H1 (cell line): ENCODE results near the gene HDX. TPM values are rescaled to one million over a fixed set of nuclear protein-coding genes. Genes with fewer than 3 reads are reported as not detected.

Source experiments
- CTCF ChIA-PET: fragments of 300-600 bp; sonication (Branson Sonifier 250); formaldehyde crosslinking; loops from one replicate; lab custom pipeline; 2021; ENCODE audit not compliant: partially characterized antibody; lab: Charles Lee
- POLR2A ChIA-PET: fragments of 300-600 bp; sonication (Branson Sonifier 250); formaldehyde crosslinking; loops from one replicate; lab custom pipeline; 2021; ENCODE audit warnings: inconsistent platforms; ENCODE audit not compliant: partially characterized antibody; lab: Charles Lee
- DNase-seq, 2 experiments: peaks; one replicate each; pipeline versions ENCODE4 v3.0.0 to v3.0.0-alpha.2; 2010 to 2022; ENCODE audit warnings: low spot score in 2 of 2, low read depth in 1 of 2, mixed read lengths in 1 of 2
- FAIRE-seq: peaks from 2 replicates; lab custom pipeline; 2011; peaks lifted over from hg19 to GRCh38; lab: Jason Lieb, UNC
- H2AFZ ChIP-seq: 2 replicates; pipeline ENCODE4 v1.8.1; 2012; ENCODE audit warnings: low read length, inconsistent platforms
- H2AK5ac ChIP-seq: 2 replicates; pipeline ENCODE4 v1.6.1; 2013; ENCODE audit warnings: low read depth, low read length
- H2BK120ac ChIP-seq: replicated peaks from 2 replicates; pipeline ENCODE3; 2013; ENCODE audit warnings: low read depth, low read length, inconsistent platforms
- H2BK12ac ChIP-seq: 2 replicates; pipeline ENCODE4 v1.6.1; 2013; ENCODE audit warnings: low read depth, low read length
- H2BK15ac ChIP-seq: 2 replicates; pipeline ENCODE4 v1.6.1; 2013; ENCODE audit warnings: low read length
- H2BK20ac ChIP-seq: 2 replicates; pipeline ENCODE4 v1.6.1; 2013; ENCODE audit warnings: low read length
- H2BK5ac ChIP-seq: 2 replicates; pipeline ENCODE4 v1.6.1; 2013; ENCODE audit warnings: low read depth, low read length
- H3K14ac ChIP-seq: 2 replicates; pipeline ENCODE4 v1.6.1; 2013; ENCODE audit warnings: inconsistent platforms; ENCODE audit not compliant: insufficient read length
- H3K18ac ChIP-seq: 2 replicates; pipeline ENCODE4 v1.6.1; 2013; ENCODE audit warnings: low read length; ENCODE audit errors: extremely low read depth
- H3K23ac ChIP-seq: 2 replicates; pipeline ENCODE4 v1.6.1; 2013; ENCODE audit warnings: inconsistent platforms; ENCODE audit not compliant: insufficient read length
- H3K23me2 ChIP-seq: 2 replicates; pipeline ENCODE4 v1.6.1; 2013; ENCODE audit warnings: low read depth, low read length
- H3K27ac ChIP-seq: 2 replicates; pipeline ENCODE4 v1.6.1; 2011; ENCODE audit warnings: low read depth, low read length, inconsistent platforms
- H3K27me3 ChIP-seq, 4 experiments: replicated peaks in 1 of 4; 1 replicate in 1 of 4; 2 replicates in 3 of 4; pipeline versions ENCODE4 v1.6.1 to v1.8.1; 2011 to 2013; ENCODE audit warnings: low read length in 3 of 4, mild to moderate bottlenecking in 3 of 4, inconsistent platforms in 2 of 4, mixed read lengths in 2 of 4, moderate library complexity in 1 of 4; ENCODE audit not compliant: control insufficient read depth in 3 of 4, insufficient read depth in 3 of 4; ENCODE audit errors: extremely low read depth in 1 of 4
- H3K36me3 ChIP-seq, 4 experiments: 2 replicates each; pipeline versions ENCODE4 v1.6.1 to v1.8.1; 2011 to 2013; ENCODE audit warnings: mild to moderate bottlenecking in 4 of 4, low read length in 3 of 4, moderate library complexity in 2 of 4, control low read depth in 1 of 4, inconsistent platforms in 1 of 4; ENCODE audit not compliant: insufficient read depth in 4 of 4, control insufficient read depth in 2 of 4
- H3K4ac ChIP-seq: replicated peaks from 2 replicates; pipeline ENCODE3; 2013; ENCODE audit warnings: low read length, low read depth, mixed read lengths, inconsistent platforms; ENCODE audit not compliant: insufficient read length
- H3K4me1 ChIP-seq, 4 experiments: replicated peaks in 1 of 4; 1 replicate in 1 of 4; 2 replicates in 3 of 4; pipeline versions ENCODE4 v1.6.1 to v1.8.1; 2011 to 2013; ENCODE audit warnings: low read length in 3 of 4, inconsistent platforms in 2 of 4, mixed read lengths in 1 of 4; ENCODE audit not compliant: insufficient read depth in 4 of 4, control insufficient read depth in 3 of 4
- H3K4me2 ChIP-seq, 2 experiments: 2 replicates each; pipeline versions ENCODE4 v1.6.1 to v1.8.1; 2011 to 2013; ENCODE audit warnings: low read depth in 2 of 2, low read length in 2 of 2, control low read depth in 1 of 2, inconsistent platforms in 1 of 2, mild to moderate bottlenecking in 1 of 2; ENCODE audit not compliant: insufficient read depth in 1 of 2
- H3K4me3 ChIP-seq, 4 experiments: fragments of 200-600, 300-600 bp in 1 of 4; sonication (generic), shearing (Covaris generic), sonication (Bioruptor Twin) in 1 of 4; 2 replicates each; pipeline versions ENCODE4 v1.5.1 to v1.8.1; 2011 to 2016; ENCODE audit warnings: low read length in 4 of 4, low read depth in 3 of 4, control low read depth in 2 of 4, inconsistent platforms in 2 of 4, mild to moderate bottlenecking in 2 of 4, mixed read lengths in 1 of 4, moderate library complexity in 1 of 4; ENCODE audit not compliant: insufficient read depth in 2 of 4; ENCODE audit errors: extremely low read depth in 1 of 4
- H3K56ac ChIP-seq: replicated peaks from 2 replicates; pipeline ENCODE3; 2013; ENCODE audit warnings: low read depth, mild to moderate bottlenecking, mixed read lengths, low read length, inconsistent platforms; ENCODE audit not compliant: insufficient read length
- H3K79me1 ChIP-seq: 2 replicates; pipeline ENCODE4 v1.6.1; 2013; ENCODE audit warnings: low read depth, low read length, control low read depth
- H3K79me2 ChIP-seq, 2 experiments: 2 replicates each; pipeline versions ENCODE4 v1.6.1 to v1.8.1; 2012 to 2013; ENCODE audit warnings: low read length in 2 of 2, mild to moderate bottlenecking in 2 of 2, inconsistent platforms in 1 of 2; ENCODE audit not compliant: insufficient read depth in 2 of 2, control insufficient read depth in 1 of 2
- H3K9ac ChIP-seq, 4 experiments: replicated peaks in 1 of 4; 1 replicate in 1 of 4; 2 replicates in 3 of 4; pipeline versions ENCODE4 v1.6.1 to v1.8.1; 2011 to 2013; ENCODE audit warnings: low read depth in 3 of 4, low read length in 3 of 4, control low read depth in 2 of 4, mild to moderate bottlenecking in 2 of 4, moderate library complexity in 2 of 4, inconsistent platforms in 1 of 4; ENCODE audit errors: extremely low read depth in 1 of 4
- H3K9me3 ChIP-seq, 2 experiments: 2 replicates each; pipeline versions ENCODE4 v1.6.1 to v1.8.1; 2012 to 2013; ENCODE audit warnings: mild to moderate bottlenecking in 2 of 2, moderate library complexity in 2 of 2, control low read depth in 1 of 2, inconsistent platforms in 1 of 2, low read depth in 1 of 2, low read length in 1 of 2, mixed read lengths in 1 of 2; ENCODE audit not compliant: insufficient read depth in 2 of 2
- H4K20me1 ChIP-seq, 2 experiments: replicated peaks in 1 of 2; 2 replicates each; pipeline versions ENCODE3 to v1.8.1; 2011 to 2013; ENCODE audit warnings: inconsistent platforms in 2 of 2, low read length in 2 of 2, mild to moderate bottlenecking in 1 of 2; ENCODE audit not compliant: insufficient read depth in 2 of 2, control insufficient read depth in 1 of 2
- H4K5ac ChIP-seq: 2 replicates; pipeline ENCODE4 v1.6.1; 2013; ENCODE audit warnings: low read length, low read depth, mixed read lengths, inconsistent platforms; ENCODE audit not compliant: insufficient read length
- H4K8ac ChIP-seq: 2 replicates; pipeline ENCODE4 v1.8.0; 2013; ENCODE audit warnings: mild to moderate bottlenecking, moderate library complexity, low read length, inconsistent platforms; ENCODE audit not compliant: insufficient read depth; ENCODE audit errors: extremely low read depth
- H4K91ac ChIP-seq: replicated peaks from 2 replicates; pipeline ENCODE3; 2013; ENCODE audit warnings: low read length, mixed read lengths, inconsistent platforms; ENCODE audit not compliant: insufficient read length
- BCL11A ChIP-seq, 2 experiments: IDR thresholded peaks; one replicate each; pipeline ENCODE4 v1.6.1; 2011; ENCODE audit warnings: low read depth in 2 of 2, low read length in 2 of 2, mild to moderate bottlenecking in 2 of 2
- CREB1 ChIP-seq: IDR thresholded peaks from 2 replicates; pipeline ENCODE4 v1.6.1; 2012; ENCODE audit warnings: inconsistent platforms
- CTBP2 ChIP-seq: IDR thresholded peaks from 2 replicates; pipeline ENCODE4 v1.7.0; 2011; ENCODE audit warnings: borderline replicate concordance, mild to moderate bottlenecking, moderate library complexity, mixed read lengths, low read length; ENCODE audit not compliant: insufficient read depth, insufficient read length
- EGR1 ChIP-seq: IDR thresholded peaks from 2 replicates; pipeline ENCODE4 v1.6.1; 2011; ENCODE audit warnings: low read depth, low read length, borderline replicate concordance
- EZH2 ChIP-seq: fragments of 200-600 bp; sonication (generic); IDR thresholded peaks from 2 replicates; pipeline ENCODE4 v1.7.1; 2012; ENCODE audit warnings: low read depth, mild to moderate bottlenecking, moderate library complexity, low read length, inconsistent platforms; ENCODE audit not compliant: severe bottlenecking
- FOSL1 ChIP-seq: IDR thresholded peaks from 2 replicates; pipeline ENCODE4 v1.6.1; 2011; ENCODE audit warnings: mild to moderate bottlenecking, low read depth, low read length, moderate library complexity; ENCODE audit not compliant: insufficient read depth
- GABPA ChIP-seq: IDR thresholded peaks from 2 replicates; pipeline ENCODE4 v1.6.1; 2011; ENCODE audit warnings: mild to moderate bottlenecking, low read length, moderate library complexity, borderline replicate concordance; ENCODE audit not compliant: insufficient read depth
- JUN ChIP-seq: IDR thresholded peaks from 2 replicates; pipeline ENCODE4 v1.6.1; 2011; ENCODE audit warnings: low read depth, mild to moderate bottlenecking, improper control_type of control experiment, low read length
- JUND ChIP-seq: IDR thresholded peaks from 2 replicates; pipeline ENCODE4 v1.6.1; 2011; ENCODE audit warnings: mild to moderate bottlenecking, improper control_type of control experiment, low read length
- MAFK ChIP-seq: IDR thresholded peaks from 2 replicates; pipeline ENCODE4 v1.6.1; 2012; ENCODE audit warnings: low read depth, mild to moderate bottlenecking, improper control_type of control experiment, low read length
- NRF1 ChIP-seq: IDR thresholded peaks from 2 replicates; pipeline ENCODE4 v1.6.1; 2011; ENCODE audit warnings: mild to moderate bottlenecking, low read depth, low read length, improper control_type of control experiment
- PHF8 ChIP-seq: fragments of 200-600 bp; sonication (generic); conservative IDR thresholded peaks from 2 replicates; pipeline ENCODE4 v1.7.1; 2012; ENCODE audit warnings: low read depth, mild to moderate bottlenecking, inconsistent platforms, low read length, moderate library complexity
- SUZ12 ChIP-seq: fragments of 200-600 bp; sonication (generic); IDR thresholded peaks from 2 replicates; pipeline ENCODE4 v1.6.1; 2012; ENCODE audit warnings: mild to moderate bottlenecking, inconsistent platforms, low read length, moderate library complexity, mixed read lengths
- TBP ChIP-seq: IDR thresholded peaks from 2 replicates; pipeline ENCODE4 v1.6.1; 2011; ENCODE audit warnings: low read depth, low read length, improper control_type of control experiment
- WGBS, 2 experiments: shearing (Covaris generic) in 1 of 2; methylation state at CpG; one replicate each; pipeline versions ENCODE4 v1.1.6 to v1.1.7; 2013 to 2015; ENCODE audit warnings: low lambda C conversion rate in 2 of 2, mixed read lengths in 2 of 2, inconsistent platforms in 1 of 2, low coverage in 1 of 2, missing lambda C conversion rate in 1 of 2; ENCODE audit not compliant: insufficient replicate concordance in 2 of 2, insufficient coverage in 1 of 2, insufficient read length in 1 of 2; ENCODE audit errors: extremely low coverage in 1 of 2, missing lambda C conversion rate in 1 of 2; 5-methylcytosine and 5-hydroxymethylcytosine counted together
- polyA plus RNA-seq, 7 experiments: library from polyadenylated mRNA; depleted of rRNA in 3 of 7; stranded (reverse) in 5 of 7; unstranded in 2 of 7; fragments of >200 nt in 5 of 7; fragments of 200-250 nt in 2 of 7; gene quantifications; 1 replicate in 5 of 7; 2 replicates in 1 of 7; 4 replicates in 1 of 7; pipeline versions ENCODE4 v1.2.1 to v1.2.3, GENCODE V29; 2011 to 2013; ENCODE audit warnings: missing spikeins in 2 of 7, mixed read lengths in 2 of 7
- total RNA-seq: library from RNA; stranded (reverse); fragmentation: NEBNext Ultra II Directional; extraction: Animal tissue kit (Norgen Biotek cat#: 25700); gene quantifications from 2 replicates; pipeline ENCODE4 v1.2.1, GENCODE V29; 2021
- TF ChIP-seq, protein P1 (sequence below): IDR thresholded peaks from 2 replicates; pipeline ENCODE4 v1.6.1; 2011; ENCODE audit warnings: low read depth, mild to moderate bottlenecking, low read length; ENCODE audit not compliant: insufficient read depth

The HDX gene
- total and polyA plus RNA-seq, 2 of the 8 experiments (the other 6 are each of a cell fraction or from before 2014, with no cell fraction given): 0.54 to 10.2 TPM

DNA sequence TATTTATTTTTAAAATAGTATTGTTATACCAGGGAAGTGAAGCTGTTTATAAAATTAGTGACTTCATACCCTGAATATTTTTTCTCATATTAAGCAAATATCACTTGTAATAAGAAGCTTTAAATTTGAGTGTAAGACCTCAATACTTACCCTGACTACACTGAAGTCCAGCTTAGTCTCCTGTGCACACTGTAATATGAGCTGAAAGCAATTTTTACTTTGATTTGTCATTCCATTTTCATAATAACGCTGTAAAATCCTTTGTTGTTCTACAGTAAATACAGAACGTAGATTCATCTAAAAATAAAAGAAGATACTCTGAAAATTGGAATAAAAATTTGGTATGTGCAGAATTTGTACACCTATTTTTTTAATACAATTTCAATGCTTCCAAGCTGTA is 27.2 kb downstream of the HDX start:
- no peaks in the 10 kb centered on the region for H3K4me1 ChIP-seq
- H2BK5ac ChIP-seq: no peak overlapping the region
- no peaks in the 10 kb centered on the region for H3K27me3 ChIP-seq
- no peak overlapping the region for H3K4me3 ChIP-seq
- H3K36me3 ChIP-seq: no peaks in the 10 kb centered on the region
- H3K9me3 ChIP-seq: no peaks in the 10 kb centered on the region
- H2BK15ac ChIP-seq: no peak overlapping the region
- DNase-seq (no peak), FAIRE-seq (no peak)
- no peak overlapping the region for H2BK12ac ChIP-seq
- H3K27ac ChIP-seq: no peak overlapping the region
- no peak overlapping the region for H3K4ac ChIP-seq
- no peak overlapping the region for H3K14ac ChIP-seq
- H2AK5ac ChIP-seq: no peak overlapping the region
- no peak overlapping the region for H3K18ac ChIP-seq
- H2AFZ ChIP-seq: no peak overlapping the region
- H2BK120ac ChIP-seq: no peak overlapping the region
- H4K5ac ChIP-seq: no peak overlapping the region
- H4K8ac ChIP-seq: no peak overlapping the region
- no peak overlapping the region for H3K23ac ChIP-seq
- ChIA-PET POLR2A (no interaction called here), CTCF (no interaction called here)
- no peak overlapping the region for H3K9ac ChIP-seq
- no peaks in the 10 kb centered on the region for H3K23me2 ChIP-seq
- no peak overlapping the region for H4K91ac ChIP-seq
- WGBS, 2 experiments: 96% methylated on average over 2 of the region's 2 CpGs; no CpG with 5 or more reads in 1 of the 2 experiments
- H3K79me1 ChIP-seq: no peaks in the 10 kb centered on the region
- no peak overlapping the region for H3K56ac ChIP-seq
- H4K20me1 ChIP-seq: no peaks in the 10 kb centered on the region
- no peak overlapping the region for H3K4me2 ChIP-seq
- H2BK20ac ChIP-seq: no peak overlapping the region
- TF ChIP-seq GABPA: no peak
- TF ChIP-seq CREB1: no peak
- TF ChIP-seq JUND: no peak
- TF ChIP-seq FOSL1: no peak
- TF ChIP-seq MAFK: no peak
- TF ChIP-seq EZH2: no peak
- TF ChIP-seq, protein P1, sequence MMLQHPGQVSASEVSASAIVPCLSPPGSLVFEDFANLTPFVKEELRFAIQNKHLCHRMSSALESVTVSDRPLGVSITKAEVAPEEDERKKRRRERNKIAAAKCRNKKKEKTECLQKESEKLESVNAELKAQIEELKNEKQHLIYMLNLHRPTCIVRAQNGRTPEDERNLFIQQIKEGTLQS: no peak
- no peak for TF ChIP-seq EGR1
- no peak for TF ChIP-seq JUN
- TF ChIP-seq BCL11A (IDR thresholded peaks at IDR 0.05; ENCODE audit: low read depth in 2 of 2, low read length in 2 of 2): no peak
- no peak for TF ChIP-seq PHF8
- TF ChIP-seq TBP: no peak
- no peak for TF ChIP-seq CTBP2
- TF ChIP-seq SUZ12: no peak
- no peak for TF ChIP-seq NRF1
- no peaks in the 10 kb centered on the region for H3K79me2 ChIP-seq
